ENCODE results near the gene ARID1A. TPM values are rescaled to one million over a fixed set of nuclear protein-coding genes. Genes with fewer than 3 reads are reported as not detected.

The ARID1A gene
- total and polyA plus RNA-seq, 2 of the 8 experiments (the other 6 are each of a cell fraction or from before 2014, with no cell fraction given) = 52.1 to 103 TPM

- no peak overlapping the region for H2BK15ac ChIP-seq (ENCODE audit: low read length)
- no peak overlapping the region for H3K4me3 ChIP-seq (ENCODE audit: extremely low read depth in 1 of 4, insufficient read depth in 2 of 4, low read depth in 3 of 4, low read length in 4 of 4)
- H4K5ac ChIP-seq (ENCODE audit: insufficient read length, low read depth, low read length) = no peak overlapping the region
- peaks cover 2 to 11% of the 10 kb centered on the region in 2 experiments for H4K20me1 ChIP-seq (replicated peaks in 1 of 2; ENCODE audit: control insufficient read depth in 1 of 2, insufficient read depth in 2 of 2, low read length in 2 of 2)
- no peaks in the 10 kb centered on the region for H3K27me3 ChIP-seq (replicated peaks in 1 of 4; ENCODE audit: control insufficient read depth in 3 of 4, extremely low read depth in 1 of 4, insufficient read depth in 3 of 4, low read length in 3 of 4)
- H3K23ac ChIP-seq (ENCODE audit: insufficient read length) = no peak overlapping the region
- no peak overlapping the region for H4K91ac ChIP-seq (replicated peaks; ENCODE audit: insufficient read length, low read length)
- no peaks in the 10 kb centered on the region for H3K9me3 ChIP-seq (ENCODE audit: insufficient read depth in 2 of 2, low read depth in 1 of 2, low read length in 1 of 2)
- H2BK12ac ChIP-seq (ENCODE audit: low read depth, low read length) = no peak overlapping the region
- no peak overlapping the region for H3K14ac ChIP-seq (ENCODE audit: insufficient read length)
- H3K4me2 ChIP-seq (ENCODE audit: insufficient read depth in 1 of 2, low read depth in 2 of 2, low read length in 2 of 2) = no peak overlapping the region
- H2AK5ac ChIP-seq (ENCODE audit: low read depth, low read length) = no peak overlapping the region
- no peak overlapping the region for H4K8ac ChIP-seq (ENCODE audit: extremely low read depth, insufficient read depth, low read length)
- H3K9ac ChIP-seq (replicated peaks in 1 of 4; ENCODE audit: extremely low read depth in 1 of 4, low read depth in 3 of 4, low read length in 3 of 4) = no peak overlapping the region
- no peak overlapping the region for H2BK5ac ChIP-seq (ENCODE audit: low read depth, low read length)
- ChIA-PET CTCF (ENCODE audit: partially characterized antibody) (interaction anchor here (1.0 kb wide), 2 partner anchors 10 to 49 kb away, joined by 3 to 4 read pairs; no protein-coding TSS in a partner anchor), POLR2A (ENCODE audit: partially characterized antibody) (no interaction called here)
- H2AFZ ChIP-seq (ENCODE audit: low read length) = no peak overlapping the region
- H3K79me2 ChIP-seq (ENCODE audit: control insufficient read depth in 1 of 2, insufficient read depth in 2 of 2, low read length in 2 of 2) = peaks cover 0 to 57% of the 10 kb centered on the region in 2 experiments
- no peak overlapping the region for H2BK20ac ChIP-seq (ENCODE audit: low read length)
- H3K27ac ChIP-seq (ENCODE audit: low read depth, low read length) = no peak overlapping the region
- H3K4me1 ChIP-seq (replicated peaks in 1 of 4; ENCODE audit: control insufficient read depth in 3 of 4, insufficient read depth in 4 of 4, low read length in 3 of 4) = peaks cover 0 to 6% (median 1%) of the 10 kb centered on the region in 4 experiments; a peak in 1 of 7 replicates
- peaks cover 13 to 75% (median 30%) of the 10 kb centered on the region in 4 experiments for H3K36me3 ChIP-seq (ENCODE audit: control insufficient read depth in 2 of 4, insufficient read depth in 4 of 4, low read length in 3 of 4)
- no peak overlapping the region for H2BK120ac ChIP-seq (replicated peaks; ENCODE audit: low read depth, low read length)
- no peaks in the 10 kb centered on the region; the same call in 1 of the 2 replicates for H3K23me2 ChIP-seq (ENCODE audit: low read depth, low read length)
- no peak overlapping the region for H3K56ac ChIP-seq (replicated peaks; ENCODE audit: insufficient read length, low read depth, low read length)
- H3K79me1 ChIP-seq (ENCODE audit: low read depth, low read length) = peaks cover 5% of the 10 kb centered on the region
- 90% methylated on average over 4 of the region's 4 CpGs; no CpG with 5 or more reads in 1 of the 2 experiments for WGBS, 2 experiments (ENCODE audit: extremely low coverage in 1 of 2, insufficient coverage in 1 of 2, insufficient read length in 1 of 2, insufficient replicate concordance in 2 of 2, low coverage in 1 of 2, low lambda C conversion rate in 2 of 2, missing lambda C conversion rate in 1 of 2)
- DNase-seq (ENCODE audit: low read depth in 1 of 2, low spot score in 2 of 2) (no peak), FAIRE-seq (no peak)
- H3K4ac ChIP-seq (replicated peaks; ENCODE audit: insufficient read length, low read depth, low read length) = no peak overlapping the region
- H3K18ac ChIP-seq (ENCODE audit: extremely low read depth, low read length) = no peak overlapping the region
- TF ChIP-seq NRF1 (IDR thresholded peaks at IDR 0.05; ENCODE audit: low read depth, low read length) (no peak), E2F6 (IDR thresholded peaks at IDR 0.05) (no peak), KDM5A (IDR thresholded peaks at IDR 0.05; ENCODE audit: low read length) (no peak), SP1 (IDR thresholded peaks at IDR 0.05; ENCODE audit: low read depth, low read length) (no peak), EZH2 (IDR thresholded peaks at IDR 0.05; ENCODE audit: low read depth, low read length, severe bottlenecking) (no peak), CTBP2 (IDR thresholded peaks at IDR 0.05; ENCODE audit: borderline replicate concordance, insufficient read depth, insufficient read length, low read length) (no peak), MAX (IDR thresholded peaks at IDR 0.05) (no peak), RXRA (IDR thresholded peaks at IDR 0.05; ENCODE audit: insufficient read depth, low read depth, low read length) (no peak), RNF2 (IDR thresholded peaks at IDR 0.05; ENCODE audit: borderline replicate concordance, low read depth, low read length, missing control alignments, poor library complexity, severe bottlenecking) (no peak), BCL11A (IDR thresholded peaks at IDR 0.05; ENCODE audit: low read depth in 2 of 2, low read length in 2 of 2) (no peak), CEBPB (IDR thresholded peaks at IDR 0.05; ENCODE audit: low read depth, low read length) (no peak), EGR1 (IDR thresholded peaks at IDR 0.05; ENCODE audit: borderline replicate concordance, low read depth, low read length) (no peak)
Observed at GRCh38 chr1:26739329-26739914, 43.6 kb downstream of the ARID1A start.

Data from H1 (cell line).